Cardiac atrium fibroblast (primary cell): ENCODE results near the gene ARMC3. TPM values are rescaled to one million over a fixed set of nuclear protein-coding genes. Genes with fewer than 3 reads are reported as not detected.

Experiments
- total RNA-seq: library from RNA; depleted of rRNA; stranded (reverse); fragments of >200 nt; gene quantifications from 2 replicates; pipeline ENCODE4 v1.2.3, GENCODE V29; 2015

Gene ARMC3
- total RNA-seq: not detected in 2 replicates

GRCh38 chr10:22927661-22928403 lies at the start of gene ARMC3:
Gene ARMC3, plus strand, starts transcription at chr10:22928053. Its CDS starts 3,944 bp downstream, at chr10:22931997.

Other genes with a start within 250 kb of the ARMC3 start
- gene PIP4K2A, start 213.5 kb upstream of the ARMC3 start, total RNA-seq: 20.3 and 42.8 TPM in 2 replicates
- 18.5 and 25.5 TPM in 2 replicates for gene MSRB2, start 167.5 kb downstream of the ARMC3 start, total RNA-seq